D721Med (cell line): ENCODE measurements around the gene PUS3.
"Not testable (repeated sequence)": the region's sequence is repeated elsewhere in the genome, so short reads cannot be mapped to it uniquely, and the experiment has no call there.

Experiments used
- DNase-seq: peaks from one replicate; pipeline ENCODE4 v3.0.0; 2011; ENCODE audit warnings: low spot score; ENCODE audit not compliant: insufficient read length
- FAIRE-seq: peaks from 2 replicates; lab custom pipeline; 2011; peaks lifted over from hg19 to GRCh38; lab: Jason Lieb, UNC
- TF ChIP-seq, protein P1 (sequence below): IDR thresholded peaks from 2 replicates; pipeline ENCODE4 v1.5.1; 2012; ENCODE audit warnings: mild to moderate bottlenecking, control low read depth; ENCODE audit not compliant: insufficient read depth; ENCODE audit errors: missing control alignments

PUS3 gene

GRCh38 chr11:125873881-125874555, 29.0 kb downstream of the PUS3 start:
- FAIRE-seq (no peak), DNase-seq (no peak)
- TF ChIP-seq, protein P1, sequence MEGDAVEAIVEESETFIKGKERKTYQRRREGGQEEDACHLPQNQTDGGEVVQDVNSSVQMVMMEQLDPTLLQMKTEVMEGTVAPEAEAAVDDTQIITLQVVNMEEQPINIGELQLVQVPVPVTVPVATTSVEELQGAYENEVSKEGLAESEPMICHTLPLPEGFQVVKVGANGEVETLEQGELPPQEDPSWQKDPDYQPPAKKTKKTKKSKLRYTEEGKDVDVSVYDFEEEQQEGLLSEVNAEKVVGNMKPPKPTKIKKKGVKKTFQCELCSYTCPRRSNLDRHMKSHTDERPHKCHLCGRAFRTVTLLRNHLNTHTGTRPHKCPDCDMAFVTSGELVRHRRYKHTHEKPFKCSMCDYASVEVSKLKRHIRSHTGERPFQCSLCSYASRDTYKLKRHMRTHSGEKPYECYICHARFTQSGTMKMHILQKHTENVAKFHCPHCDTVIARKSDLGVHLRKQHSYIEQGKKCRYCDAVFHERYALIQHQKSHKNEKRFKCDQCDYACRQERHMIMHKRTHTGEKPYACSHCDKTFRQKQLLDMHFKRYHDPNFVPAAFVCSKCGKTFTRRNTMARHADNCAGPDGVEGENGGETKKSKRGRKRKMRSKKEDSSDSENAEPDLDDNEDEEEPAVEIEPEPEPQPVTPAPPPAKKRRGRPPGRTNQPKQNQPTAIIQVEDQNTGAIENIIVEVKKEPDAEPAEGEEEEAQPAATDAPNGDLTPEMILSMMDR = no peak

DNA sequence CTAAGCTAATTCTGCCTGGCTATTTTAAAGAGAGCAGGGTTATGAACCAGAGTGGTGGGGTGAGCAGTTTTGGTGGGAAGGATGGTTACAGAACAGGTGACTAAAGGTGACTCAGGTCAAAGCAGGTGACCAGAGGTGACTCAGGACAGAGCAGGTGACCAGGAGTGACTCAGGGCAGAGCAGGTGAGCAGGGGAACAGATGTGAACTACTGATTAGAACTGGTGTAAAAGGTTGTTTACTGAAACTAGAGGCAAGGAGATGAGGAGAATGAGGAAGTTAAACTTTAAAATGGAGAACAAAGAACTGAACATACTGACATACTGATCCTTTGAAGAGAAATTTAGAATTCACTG, 30.9 kb downstream of the PUS3 start:
- TF ChIP-seq, protein P1 = no peak
- FAIRE-seq (no peak), DNase-seq (no peak)

GRCh38 chr11:125871391-125872137, 31.4 kb downstream of the PUS3 start:
- DNase-seq (peak; percentile 42), FAIRE-seq (no peak)
- TF ChIP-seq, protein P1 = peak; percentile 83

DNA sequence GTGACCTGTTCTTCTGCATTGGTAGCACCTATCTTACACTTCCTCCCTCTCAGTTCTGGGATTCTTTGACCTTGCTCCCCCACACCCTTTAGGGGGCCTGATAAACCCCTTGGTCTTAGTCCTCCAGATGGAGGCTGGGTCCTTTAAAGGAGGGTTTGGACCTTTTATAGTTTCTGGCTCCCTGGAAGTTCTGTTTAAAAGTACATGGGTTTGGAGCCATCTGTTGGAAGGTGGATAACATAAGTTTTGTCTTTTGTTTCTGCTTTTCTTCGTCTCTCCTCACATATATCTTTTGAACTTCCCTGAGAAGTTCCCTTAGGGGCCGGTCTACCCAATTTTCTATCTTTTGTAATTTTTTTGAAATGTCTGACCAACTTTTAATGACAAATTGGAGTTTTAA, 33.5 kb downstream of the PUS3 start:
- TF ChIP-seq, protein P1 = no peak
- DNase-seq (no peak), FAIRE-seq (no peak)

- not testable (repeated sequence) for FAIRE-seq, DNase-seq
Observed at GRCh38 chr11:125865354-125865753, 37.7 kb downstream of the PUS3 start.

DNA sequence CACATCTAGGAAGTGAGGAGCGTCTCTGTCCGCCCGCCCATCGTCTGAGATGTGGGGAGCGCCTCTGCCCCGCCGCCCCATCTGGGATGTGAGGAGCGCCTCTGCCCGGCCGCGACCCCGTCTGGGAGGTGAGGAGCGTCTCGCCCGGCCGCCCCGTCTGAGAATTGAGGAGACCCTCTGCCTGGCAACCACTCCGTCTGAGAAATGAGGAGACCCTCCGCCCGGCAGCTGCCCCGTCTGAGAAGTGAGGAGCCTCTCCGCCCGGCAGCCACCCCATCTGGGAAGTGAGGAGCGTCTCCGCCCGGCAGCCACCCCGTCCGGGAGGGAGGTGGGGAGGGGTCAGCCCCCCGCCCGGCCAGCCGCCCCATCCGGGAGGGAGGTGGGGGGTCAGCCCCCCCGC, 40.2 kb downstream of the PUS3 start:
- not testable (repeated sequence) for FAIRE-seq, DNase-seq

GRCh38 chr11:125857670-125858069, 45.3 kb downstream of the PUS3 start:
- FAIRE-seq, DNase-seq: not testable (repeated sequence)

- TF ChIP-seq, protein P1 = no peak
- no peak for DNase-seq
- FAIRE-seq = no peak
Observed at GRCh38 chr11:125846188-125846587, 56.8 kb downstream of the PUS3 start.
